ENCODE results near the gene CD27. TPM values are rescaled to one million over a fixed set of nuclear protein-coding genes. Genes with fewer than 3 reads are reported as not detected.
"Not testable (repeated sequence)": the region's sequence is repeated elsewhere in the genome, so short reads cannot be mapped to it uniquely, and the experiment has no call there.

The CD27 gene
- total RNA-seq, 3 donors from 2014 or later = 0.64 to 4.3 (median 2.6) TPM

GRCh38 chr12:6423267-6424007 lies 21.3 kb upstream of the CD27 start:
- H3K4me1 ChIP-seq = peaks cover 0 to 4% of the 10 kb centered on the region in 2 donors
- no peaks in the 10 kb centered on the region for H3K9me3 ChIP-seq
- peak; percentile 73 to 76 for DNase-seq (ENCODE audit: low spot score in 2 of 2)
- no peak overlapping the region for H3K4me3 ChIP-seq
- intact Hi-C loops (cut with DNase I; ENCODE audit: low total_unique reads) = loop anchor here (10.0 kb wide), 1 partner anchor 111 kb away; the partner anchor contains the start of gene GAPDH
- no peaks in the 10 kb centered on the region for H3K36me3 ChIP-seq
- H3K27ac ChIP-seq = no peak overlapping the region
- no peaks in the 10 kb centered on the region for H3K27me3 ChIP-seq
- no peak for TF ChIP-seq POLR2A (IDR thresholded peaks at IDR 0.05)
- peak; percentile 76 to 88 (median 84) for TF ChIP-seq POLR2AphosphoS5 (IDR thresholded peaks at IDR 0.05)
- TF ChIP-seq, protein P1, sequence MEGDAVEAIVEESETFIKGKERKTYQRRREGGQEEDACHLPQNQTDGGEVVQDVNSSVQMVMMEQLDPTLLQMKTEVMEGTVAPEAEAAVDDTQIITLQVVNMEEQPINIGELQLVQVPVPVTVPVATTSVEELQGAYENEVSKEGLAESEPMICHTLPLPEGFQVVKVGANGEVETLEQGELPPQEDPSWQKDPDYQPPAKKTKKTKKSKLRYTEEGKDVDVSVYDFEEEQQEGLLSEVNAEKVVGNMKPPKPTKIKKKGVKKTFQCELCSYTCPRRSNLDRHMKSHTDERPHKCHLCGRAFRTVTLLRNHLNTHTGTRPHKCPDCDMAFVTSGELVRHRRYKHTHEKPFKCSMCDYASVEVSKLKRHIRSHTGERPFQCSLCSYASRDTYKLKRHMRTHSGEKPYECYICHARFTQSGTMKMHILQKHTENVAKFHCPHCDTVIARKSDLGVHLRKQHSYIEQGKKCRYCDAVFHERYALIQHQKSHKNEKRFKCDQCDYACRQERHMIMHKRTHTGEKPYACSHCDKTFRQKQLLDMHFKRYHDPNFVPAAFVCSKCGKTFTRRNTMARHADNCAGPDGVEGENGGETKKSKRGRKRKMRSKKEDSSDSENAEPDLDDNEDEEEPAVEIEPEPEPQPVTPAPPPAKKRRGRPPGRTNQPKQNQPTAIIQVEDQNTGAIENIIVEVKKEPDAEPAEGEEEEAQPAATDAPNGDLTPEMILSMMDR (IDR thresholded peaks at IDR 0.05) = peak; percentile 74 to 91 (median 91)

DNA sequence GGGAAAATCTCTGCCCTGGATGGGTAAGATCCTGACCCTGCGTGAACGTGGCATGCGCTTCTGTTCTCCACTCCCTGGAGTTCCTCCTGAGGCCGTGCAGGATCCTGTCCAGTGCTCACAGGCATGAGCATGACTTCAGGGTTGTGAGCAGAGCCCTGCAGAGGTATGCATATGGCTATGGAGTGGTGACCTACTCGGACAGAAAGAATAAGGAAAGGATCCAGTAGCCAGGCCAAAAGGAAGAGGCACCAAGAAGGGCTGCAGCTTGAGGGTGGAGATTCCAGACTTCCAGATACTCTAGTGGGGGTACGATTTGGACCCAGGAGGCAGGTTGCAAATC lies 20.8 kb upstream of the CD27 start:
- intact Hi-C loops (cut with DNase I; ENCODE audit: low total_unique reads) = loop anchor here (10.0 kb wide), 1 partner anchor 111 kb away; the partner anchor contains the start of gene GAPDH
- Histone ChIP-seq H3K36me3 (no peaks in the 10 kb centered on the region), H3K9me3 (no peaks in the 10 kb centered on the region), H3K27ac (no peak overlapping the region), H3K27me3 (no peaks in the 10 kb centered on the region), H3K4me1 (peaks cover 0 to 4% of the 10 kb centered on the region in 2 donors), H3K4me3 (no peak overlapping the region)
- no peak for TF ChIP-seq POLR2AphosphoS5 (IDR thresholded peaks at IDR 0.05)
- TF ChIP-seq POLR2A (IDR thresholded peaks at IDR 0.05) = no peak
- TF ChIP-seq, protein P1 (IDR thresholded peaks at IDR 0.05) = no peak
- no peak for DNase-seq (ENCODE audit: low spot score in 2 of 2)

DNA sequence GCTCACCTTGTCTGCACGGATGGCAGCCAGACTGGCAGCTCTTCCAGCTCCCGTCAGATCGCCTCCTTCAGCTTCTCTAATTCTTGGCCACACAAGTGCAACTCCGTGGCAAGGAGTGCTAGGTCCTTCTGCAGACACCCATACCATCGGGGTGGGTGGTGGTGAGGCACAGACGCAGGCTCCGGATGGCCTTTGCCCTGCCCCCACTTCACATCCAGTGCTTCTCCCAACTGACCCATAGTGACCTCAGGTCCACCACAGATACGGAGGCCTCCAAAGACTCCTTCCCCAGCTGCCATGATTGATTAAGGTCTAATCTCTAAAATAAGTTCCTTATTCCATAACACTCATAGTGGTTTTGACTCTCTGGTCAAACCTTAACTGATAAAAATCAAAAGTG lies 19.9 kb upstream of the CD27 start:
- TF ChIP-seq, protein P1 (IDR thresholded peaks at IDR 0.05) = no peak
- TF ChIP-seq POLR2A (IDR thresholded peaks at IDR 0.05) = no peak
- TF ChIP-seq POLR2AphosphoS5 (IDR thresholded peaks at IDR 0.05) = no peak
- intact Hi-C loops (cut with DNase I; ENCODE audit: low total_unique reads) = loop anchor here (5.0 to 10.0 kb wide), 2 partner anchors 110 to 438 kb away; partner anchors contain the start of gene GAPDH
- no peak for DNase-seq (ENCODE audit: low spot score in 2 of 2)

GRCh38 chr12:6425590-6426531 lies 18.9 kb upstream of the CD27 start:
- Histone ChIP-seq H3K9me3 (no peaks in the 10 kb centered on the region), H3K36me3 (no peaks in the 10 kb centered on the region), H3K4me1 (peaks cover 3 to 4% of the 10 kb centered on the region in 2 donors), H3K27me3 (no peaks in the 10 kb centered on the region), H3K27ac (no peak overlapping the region), H3K4me3 (no peak overlapping the region)
- intact Hi-C loops (cut with DNase I; ENCODE audit: low total_unique reads) = loop anchor here (5.0 to 10.0 kb wide), 2 partner anchors 109 to 439 kb away; partner anchors contain the start of gene GAPDH
- TF ChIP-seq POLR2AphosphoS5 (IDR thresholded peaks at IDR 0.05) (no peak), POLR2A (IDR thresholded peaks at IDR 0.05) (no peak)
- DNase-seq (ENCODE audit: low spot score in 2 of 2) = no peak

More for the DNA sequence above, 19.9 kb upstream of the CD27 start:
- no peak overlapping the region for H3K27ac ChIP-seq
- H3K4me1 ChIP-seq = peaks cover 0 to 4% of the 10 kb centered on the region in 2 donors
- no peak overlapping the region for H3K4me3 ChIP-seq
- no peaks in the 10 kb centered on the region for H3K9me3 ChIP-seq
- H3K27me3 ChIP-seq = no peaks in the 10 kb centered on the region
- H3K36me3 ChIP-seq = no peaks in the 10 kb centered on the region

- H3K4me1 ChIP-seq = peaks cover 3 to 4% of the 10 kb centered on the region in 2 donors
- DNase-seq (ENCODE audit: low spot score in 2 of 2) = no peak
- no peak for TF ChIP-seq POLR2A (IDR thresholded peaks at IDR 0.05)
- no peak for TF ChIP-seq POLR2AphosphoS5 (IDR thresholded peaks at IDR 0.05)
- TF ChIP-seq, protein P1 (IDR thresholded peaks at IDR 0.05) = no peak
- no peaks in the 10 kb centered on the region for H3K9me3 ChIP-seq
- H3K36me3 ChIP-seq = no peaks in the 10 kb centered on the region
- H3K27me3 ChIP-seq = no peaks in the 10 kb centered on the region
- intact Hi-C loops (cut with DNase I; ENCODE audit: low total_unique reads) = loop anchor here (5.0 to 10.0 kb wide), 2 partner anchors 108 to 440 kb away; partner anchors contain the start of gene GAPDH
- H3K27ac ChIP-seq = no peak overlapping the region
- no peak overlapping the region for H3K4me3 ChIP-seq
These were observed 17.7 kb upstream of the CD27 start for GRCh38 chr12:6426882-6427671.

- not testable (repeated sequence) for H3K9me3 ChIP-seq; H3K27ac ChIP-seq; DNase-seq (ENCODE audit: low spot score in 2 of 2); H3K4me1 ChIP-seq; H3K4me3 ChIP-seq; H3K36me3 ChIP-seq; H3K27me3 ChIP-seq
- intact Hi-C loops (cut with DNase I; ENCODE audit: low total_unique reads) = loop anchor here (5.0 to 10.0 kb wide), 2 partner anchors 107 to 440 kb away; partner anchors contain the start of gene GAPDH
These were observed 17.0 kb upstream of the CD27 start for GRCh38 chr12:6427796-6428195.
